GM12865 (cell line): ENCODE measurements around the gene ARMH1.

Experiments
- DNase-seq: peaks from one replicate; pipeline ENCODE4 v3.0.0; 2010; ENCODE audit warnings: low read depth
- H3K4me3 ChIP-seq: 2 replicates; pipeline ENCODE4 v1.5.1; 2011; ENCODE audit warnings: mild to moderate bottlenecking, low read depth, low read length, control low read depth
- CTCF ChIP-seq: IDR thresholded peaks from 2 replicates; pipeline ENCODE4 v1.5.1; 2011; ENCODE audit warnings: low read length, control low read depth, low read depth, inconsistent platforms; ENCODE audit not compliant: insufficient read depth; ENCODE audit errors: missing control alignments

ARMH1 gene

GRCh38 chr1:44674113-44675000 is at the start of gene ARMH1, which contains the start of gene TMEM53:
Gene ARMH1, plus strand, starts transcription at chr1:44674714. Its CDS starts 14,984 bp downstream, at chr1:44689698.
Gene TMEM53, minus strand, starts transcription at chr1:44674481. Its CDS starts 90 bp downstream, at chr1:44674391.
- peak; percentile 99 for DNase-seq
- peak within 1 kb of the TSS; percentile 85 for H3K4me3 ChIP-seq
- TF ChIP-seq CTCF = no peak

GRCh38 chr1:44625348-44625747 is 49.2 kb upstream of the ARMH1 start:
- H3K4me3 ChIP-seq = no peak overlapping the region
- TF ChIP-seq CTCF = no peak
- DNase-seq = no peak

GRCh38 chr1:44628962-44629756 is 45.4 kb upstream of the ARMH1 start:
- no peak for TF ChIP-seq CTCF
- no peak for DNase-seq

GRCh38 chr1:44630116-44630515 is 44.4 kb upstream of the ARMH1 start:
- no peak for TF ChIP-seq CTCF
- DNase-seq = no peak
- H3K4me3 ChIP-seq = no peak overlapping the region

More at GRCh38 chr1:44628962-44629756, 45.4 kb upstream of the ARMH1 start:
- no peak overlapping the region for H3K4me3 ChIP-seq

GRCh38 chr1:44631333-44631646 is 43.2 kb upstream of the ARMH1 start:
- DNase-seq = no peak
- TF ChIP-seq CTCF = no peak

GRCh38 chr1:44631647-44632539 is 42.6 kb upstream of the ARMH1 start:
- peak; percentile 95 for DNase-seq
- TF ChIP-seq CTCF = no peak
- peak overlapping the region; percentile 77 for H3K4me3 ChIP-seq

More at GRCh38 chr1:44631333-44631646, 43.2 kb upstream of the ARMH1 start:
- peak overlapping the region; percentile 77 for H3K4me3 ChIP-seq
